Sigmoid colon (tissue), 4 donors: ENCODE data around the gene KAT7.
"Not testable (repeated sequence)": the region's sequence is repeated elsewhere in the genome, so short reads cannot be mapped to it uniquely, and the experiment has no call there.

Source experiments
- CTCF ChIP-seq, 4 experiments: fragments of 450-650 bp in 3 of 4; fragments of 200-600 bp in 1 of 4; IDR thresholded peaks; one replicate each; pipeline ENCODE4 v1.5.1; 2016 to 2019; ENCODE audit warnings: antibody characterized with exemption in 4 of 4, mild to moderate bottlenecking in 3 of 4, moderate library complexity in 2 of 4
- EP300 ChIP-seq, 4 donors: sonication (generic); formaldehyde crosslinking; IDR thresholded peaks; one replicate each; pipeline ENCODE4 v1.6.1; 2017; ENCODE audit warnings: antibody characterized with exemption in 4 of 4

- not testable (repeated sequence) for TF ChIP-seq EP300, CTCF (IDR thresholded peaks at IDR 0.05)
Observed at GRCh38 chr17:49758464-49759010, 29.9 kb upstream of the KAT7 start.
